Amniotic epithelial cell (primary cell): Measurements from ENCODE around the gene SHISA9.

Experiments used
- DNase-seq: peaks from one replicate; pipeline ENCODE4 v3.0.0-alpha.2; 2010; ENCODE audit warnings: low read depth

Gene SHISA9

DNA sequence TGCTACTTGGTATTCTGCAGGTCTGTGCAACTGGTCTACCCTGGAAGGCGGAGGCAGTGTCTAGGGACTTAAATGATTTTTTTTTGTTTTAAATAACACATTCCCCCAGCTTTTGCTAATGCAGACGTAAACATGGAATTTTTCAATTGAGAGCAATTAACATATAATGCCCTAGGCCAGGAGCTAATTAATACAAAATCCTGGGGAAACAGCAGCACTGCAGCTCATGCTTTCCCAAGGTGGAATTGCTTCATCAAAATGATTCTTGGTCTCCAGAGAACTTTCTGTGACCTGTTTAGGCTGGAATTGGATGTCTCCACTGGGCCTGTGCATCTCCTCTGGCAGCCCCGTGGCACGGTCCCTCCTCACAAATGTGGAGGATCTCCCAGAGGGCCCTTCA is 50.6 kb downstream of the SHISA9 start:
- DNase-seq, result no peak

DNA sequence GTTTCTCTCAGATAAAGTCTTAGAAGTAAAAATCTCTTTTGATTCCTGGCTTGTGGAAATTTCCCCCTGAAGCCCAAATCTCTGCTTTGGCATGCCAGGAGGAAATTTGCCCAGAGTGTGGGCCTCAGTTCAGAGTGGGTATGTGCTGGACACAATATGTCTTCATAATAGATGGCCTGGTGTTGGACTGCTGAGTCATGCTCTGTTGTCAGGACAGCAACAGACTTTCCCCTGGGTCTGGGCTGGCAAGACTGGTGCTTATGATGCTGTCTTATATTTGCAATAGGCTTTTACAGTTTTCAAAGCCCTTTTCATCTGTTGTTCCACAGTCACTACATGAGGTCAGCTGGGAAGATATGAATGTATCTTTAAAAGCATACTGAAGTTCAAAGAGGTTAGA is 57.0 kb downstream of the SHISA9 start:
- DNase-seq, result no peak

DNA sequence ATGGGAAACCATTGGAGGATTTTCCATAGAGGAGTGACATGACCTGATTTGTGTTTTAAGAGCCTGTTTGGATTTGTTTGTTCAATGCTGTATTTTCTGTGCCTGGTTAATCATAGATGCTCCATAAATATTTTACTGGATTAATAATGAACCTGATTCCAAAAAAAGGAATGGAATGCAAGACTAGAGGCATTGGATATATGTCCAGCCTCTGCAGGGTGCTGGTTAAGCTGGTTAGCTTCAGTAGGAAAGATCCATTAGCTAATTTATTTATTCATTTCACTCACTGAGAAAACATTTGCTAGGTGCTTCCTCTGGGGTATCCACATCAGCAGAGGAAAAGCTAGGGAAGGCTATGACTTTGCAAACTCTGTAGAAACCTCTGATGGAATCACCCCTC is 57.7 kb downstream of the SHISA9 start:
- no peak for DNase-seq

DNA sequence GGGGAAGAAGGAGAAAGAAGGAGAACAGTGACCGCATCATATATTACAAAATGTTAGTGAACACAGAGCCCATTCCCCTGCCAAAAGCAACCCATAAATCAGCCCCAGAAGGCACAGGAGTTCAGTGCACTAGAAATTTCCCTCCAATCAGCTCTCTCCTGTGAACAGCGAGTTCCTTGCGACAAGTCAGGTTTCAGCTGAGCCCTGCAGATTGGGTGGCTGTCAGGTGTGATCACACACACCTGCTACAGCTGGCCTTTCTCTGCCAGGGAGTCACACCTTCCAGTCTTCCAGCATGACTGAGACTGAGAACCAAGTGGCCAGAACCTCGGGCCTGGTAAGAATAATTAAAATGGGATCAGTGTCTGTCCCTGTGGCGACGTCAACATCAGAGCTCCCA is 60.2 kb downstream of the SHISA9 start:
- no peak for DNase-seq

DNA sequence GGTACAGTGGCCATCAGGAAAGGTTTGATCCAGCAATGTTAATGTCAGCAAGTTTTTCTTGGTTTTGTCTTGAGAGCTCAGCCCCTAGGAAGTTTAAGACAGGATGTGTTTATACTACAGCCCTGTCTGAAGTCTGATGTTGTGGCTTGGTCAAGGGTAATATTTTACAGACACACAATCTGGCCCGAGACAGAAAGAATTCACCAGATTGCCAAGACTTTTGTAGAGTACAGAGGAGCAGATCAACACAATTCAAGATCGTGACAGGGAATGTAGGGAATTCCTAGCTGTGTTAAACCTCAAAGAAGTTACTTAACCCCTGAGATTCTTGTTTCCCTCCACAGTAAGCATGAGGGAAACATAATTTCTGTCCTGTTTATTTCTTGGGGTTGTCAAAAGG is 63.1 kb downstream of the SHISA9 start:
- DNase-seq, result no peak

GRCh38 chr16:12965274-12965804 is 63.9 kb downstream of the SHISA9 start:
- no peak for DNase-seq

DNA sequence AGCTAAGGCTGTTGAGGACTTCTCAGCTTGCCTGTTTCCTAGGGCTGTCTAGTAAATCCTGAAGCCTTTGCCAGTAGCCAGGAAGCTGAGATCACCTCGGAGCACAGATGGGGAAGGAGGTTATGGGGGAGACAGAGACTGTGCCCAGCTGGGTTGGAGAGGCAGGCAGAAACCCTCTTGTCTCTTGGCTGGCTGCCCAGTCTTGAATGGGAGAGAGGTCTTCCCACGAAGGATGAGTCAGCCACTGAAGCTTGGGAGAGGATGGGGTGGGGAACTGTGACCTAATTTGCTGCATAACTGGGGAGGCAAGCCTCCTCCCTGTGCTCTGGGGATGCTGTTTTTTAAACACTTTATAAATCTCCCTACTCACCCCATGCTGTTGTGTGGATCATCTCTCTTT is 69.8 kb downstream of the SHISA9 start:
- peak; percentile 0 for DNase-seq

GRCh38 chr16:12972246-12972645 is 70.8 kb downstream of the SHISA9 start:
- DNase-seq, result no peak

GRCh38 chr16:12975766-12976165 is 74.4 kb downstream of the SHISA9 start:
- DNase-seq, result no peak

DNA sequence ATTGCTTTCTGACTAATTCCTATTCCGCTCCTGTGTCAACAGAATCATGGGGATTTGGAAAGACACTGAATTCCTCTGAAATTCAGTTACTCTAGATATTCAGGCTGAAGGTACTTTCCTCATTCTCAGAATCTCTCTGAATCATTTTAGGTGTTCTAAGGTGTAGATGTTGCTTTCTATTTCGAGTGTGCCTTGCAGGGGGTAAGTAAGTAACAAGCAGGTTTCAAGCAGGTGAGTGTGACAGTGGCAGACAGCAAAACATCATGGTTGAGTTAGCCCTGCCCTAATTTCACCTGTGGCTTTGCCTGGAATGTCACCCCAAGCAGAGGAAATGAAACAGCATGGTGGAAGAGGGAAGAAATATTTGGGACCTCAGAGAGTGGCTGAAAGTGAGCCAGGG is 75.1 kb downstream of the SHISA9 start:
- DNase-seq, result no peak

GRCh38 chr16:12976936-12977335 is 75.5 kb downstream of the SHISA9 start:
- DNase-seq, result no peak

DNA sequence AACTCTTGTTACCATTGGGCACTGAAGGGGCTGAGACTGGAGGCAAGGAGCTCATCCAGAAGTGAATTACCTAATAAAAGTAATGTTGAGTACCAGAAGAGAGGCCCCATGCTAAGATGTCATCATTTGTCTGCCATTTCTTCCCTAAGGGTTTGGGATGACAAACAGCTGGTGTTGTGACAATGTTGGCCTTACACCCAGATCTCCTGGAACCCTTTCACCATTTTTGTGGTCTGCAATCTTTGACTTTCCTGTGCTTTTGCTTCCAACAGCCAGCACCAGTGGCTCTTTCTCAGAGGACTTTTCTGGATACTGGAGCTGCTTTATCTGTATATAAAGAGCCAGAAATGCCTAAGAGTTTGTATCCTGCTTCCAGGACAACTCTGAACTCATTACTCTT is 84.1 kb downstream of the SHISA9 start:
- DNase-seq, result no peak

GRCh38 chr16:12988071-12988470 is 86.7 kb downstream of the SHISA9 start:
- no peak for DNase-seq

GRCh38 chr16:12992066-12992465 is 90.7 kb downstream of the SHISA9 start:
- no peak for DNase-seq

GRCh38 chr16:12994402-12994801 is 93.0 kb downstream of the SHISA9 start:
- DNase-seq, result no peak

- DNase-seq, result no peak
Observed at GRCh38 chr16:12995721-12996372, 94.4 kb downstream of the SHISA9 start.

DNA sequence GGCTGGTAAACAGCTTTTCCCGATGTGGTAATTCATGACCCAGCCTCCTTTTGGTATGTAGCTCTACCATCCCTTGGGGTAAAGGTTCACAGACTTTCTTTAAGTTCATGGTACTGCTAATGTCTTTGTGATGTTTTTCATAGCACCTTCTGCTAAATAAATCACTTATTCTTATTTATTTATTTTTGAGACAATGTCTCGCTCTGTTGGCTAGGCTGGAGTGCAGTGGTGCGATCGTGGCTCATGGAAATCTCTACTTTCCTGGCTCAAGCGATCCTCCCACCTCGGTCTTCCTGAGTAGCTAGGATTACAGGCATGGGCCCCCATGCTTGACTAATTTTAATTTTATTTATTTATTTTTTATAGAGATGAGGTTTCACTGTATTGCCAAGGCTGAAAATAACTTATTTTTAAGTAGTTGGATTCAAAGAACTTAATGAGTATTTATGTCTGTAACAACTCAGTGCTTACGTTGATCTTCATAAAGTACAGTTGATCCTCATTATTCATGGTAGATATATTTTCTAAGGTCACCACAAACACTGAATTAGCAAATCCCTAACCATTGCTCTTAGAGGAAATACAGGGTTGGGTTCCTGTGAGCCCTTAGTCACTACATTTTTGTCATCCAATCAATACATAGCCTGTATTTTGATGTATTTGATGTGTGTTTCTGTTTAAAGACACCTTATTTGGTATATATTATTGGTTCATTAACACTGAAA is 97.1 kb downstream of the SHISA9 start:
- DNase-seq, result no peak

- DNase-seq, result no peak
Observed at GRCh38 chr16:12999368-12999767, 98.0 kb downstream of the SHISA9 start.

GRCh38 chr16:13005721-13006247 is 104.4 kb downstream of the SHISA9 start:
- DNase-seq, result no peak

GRCh38 chr16:13012601-13013000 is 111.2 kb downstream of the SHISA9 start:
- no peak for DNase-seq

- no peak for DNase-seq
Observed at GRCh38 chr16:13013043-13013442, 111.6 kb downstream of the SHISA9 start.

DNA sequence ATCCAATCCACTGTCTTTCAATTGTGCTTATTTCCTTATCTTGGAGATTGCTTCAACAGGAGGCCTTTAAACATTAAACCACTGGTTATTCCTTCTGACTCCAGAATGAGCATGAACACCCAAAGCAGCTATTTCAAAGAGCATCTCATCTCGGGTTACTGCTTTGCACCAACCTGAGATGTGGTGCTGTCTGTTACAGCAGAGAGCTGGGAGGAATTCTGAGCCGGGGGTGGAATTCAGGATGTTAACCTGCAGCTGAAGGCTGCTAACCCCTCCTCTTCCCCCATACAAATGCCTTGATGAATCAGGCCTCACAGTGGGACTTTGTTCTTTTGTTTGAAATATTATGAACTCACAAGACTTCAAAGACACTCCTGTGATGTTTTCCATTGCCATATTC is 113.1 kb downstream of the SHISA9 start:
- DNase-seq, result no peak

DNA sequence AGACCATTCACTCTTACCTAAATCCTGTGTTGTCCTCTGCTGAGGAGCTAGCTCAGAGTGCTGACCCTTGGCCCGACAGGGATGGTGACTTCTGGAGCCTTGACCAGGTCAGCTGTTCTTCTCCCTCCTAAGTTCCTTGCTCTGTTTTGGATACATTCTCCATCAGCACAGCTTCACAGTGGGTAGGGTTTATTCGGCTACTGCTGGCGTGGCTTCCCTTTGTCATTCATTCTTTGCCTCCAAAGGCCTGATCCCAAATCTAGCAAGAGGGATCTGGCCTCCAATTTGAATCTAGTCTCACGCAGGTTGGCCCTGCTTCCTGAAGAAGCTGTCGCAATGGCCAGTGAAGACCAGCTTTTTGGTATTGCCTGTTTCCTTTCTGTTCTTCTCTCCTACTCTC is 116.6 kb downstream of the SHISA9 start:
- DNase-seq, result no peak

DNA sequence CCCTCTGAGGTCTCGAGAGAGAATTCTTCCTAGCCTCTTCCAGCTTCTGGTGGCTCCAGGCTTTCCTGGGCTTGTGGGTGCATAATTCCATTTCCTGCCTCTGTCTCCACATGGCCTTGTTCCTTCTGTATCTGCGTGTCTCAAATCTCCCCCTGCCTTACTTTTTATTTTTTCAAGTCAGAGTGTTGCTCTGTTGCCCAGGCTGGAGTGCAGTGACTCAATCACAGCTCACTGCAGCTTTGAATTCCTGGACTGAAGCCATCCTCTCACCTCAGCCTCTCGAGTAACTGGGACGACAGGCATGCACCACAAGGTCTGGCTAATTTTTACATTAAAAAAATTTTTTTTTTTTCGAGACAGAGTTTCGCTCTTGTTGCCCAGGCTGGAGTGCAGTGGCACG is 120.6 kb downstream of the SHISA9 start:
- DNase-seq, result no peak
